Measurements from ENCODE around the gene RCSD1. TPM values are rescaled to one million over a fixed set of nuclear protein-coding genes. Genes with fewer than 3 reads are reported as not detected.

The RCSD1 gene
- total and polyA plus RNA-seq, 2 donors (not counting 3 experiments of a cell fraction or from before 2014, with no cell fraction given), result 0.08 to 1.00 TPM

GRCh38 chr1:167669209-167670124 lies 39.4 kb downstream of the RCSD1 start:
- Histone ChIP-seq H3K4me2 (ENCODE audit: insufficient read depth, low read length) (no peak overlapping the region), H3K9me3 (replicated peaks; ENCODE audit: control insufficient read depth, insufficient read depth, low read length) (no peaks in the 10 kb centered on the region), H4K20me1 (replicated peaks; ENCODE audit: control insufficient read depth, extremely low read depth, insufficient read depth, low read length) (no peaks in the 10 kb centered on the region), H3K9ac (replicated peaks; ENCODE audit: extremely low read depth, insufficient read depth, low read length) (no peak overlapping the region), H3K27me3 (ENCODE audit: control insufficient read depth in 2 of 2, insufficient read depth in 2 of 2, low read length in 2 of 2) (peaks cover 3 to 5% of the 10 kb centered on the region in 2 experiments), H3K4me1 (ENCODE audit: control insufficient read depth, extremely low read depth, insufficient read depth, low read length) (no peaks in the 10 kb centered on the region), H3K79me2 (ENCODE audit: control insufficient read depth, insufficient read depth, low read length) (no peaks in the 10 kb centered on the region), H3K9me1 (replicated peaks; ENCODE audit: control insufficient read depth, extremely low read depth, insufficient read depth, low read length) (no peaks in the 10 kb centered on the region), H3K4me3 (replicated peaks in 1 of 3; ENCODE audit: insufficient read depth in 1 of 3, low read depth in 1 of 3, low read length in 3 of 3) (no peak overlapping the region), H2AFZ (ENCODE audit: low read depth, low read length) (no peak overlapping the region), H3K27ac (ENCODE audit: insufficient read depth, low read depth, low read length) (no peak overlapping the region), H3K36me3 (ENCODE audit: control insufficient read depth in 2 of 2, extremely low read depth in 1 of 2, insufficient read depth in 2 of 2, low read length in 2 of 2) (no peaks in the 10 kb centered on the region)
- FAIRE-seq (no peak), DNase-seq (ENCODE audit: low read depth, low spot score) (no peak)
- intact Hi-C loops (cut with micrococcal nuclease) (no loop called here), dilution Hi-C loops (cut with MboI; ENCODE audit: extremely low pct_ligation_motif_present, low sequenced_read_pairs) (no loop called here)
- TF ChIP-seq MAX (IDR thresholded peaks at IDR 0.05; ENCODE audit: insufficient read depth, insufficient read length), result no peak
- no peak for TF ChIP-seq POLR2AphosphoS5 (IDR thresholded peaks at IDR 0.05; ENCODE audit: insufficient read depth, low read depth, low read length)
- TF ChIP-seq POLR2A (IDR thresholded peaks at IDR 0.05; ENCODE audit: low read depth, low read length), result no peak
- no peak for TF ChIP-seq CTCF (IDR thresholded peaks at IDR 0.05; ENCODE audit: extremely low read depth in 1 of 2, insufficient read depth in 1 of 2, low read depth in 1 of 2, low read length in 2 of 2)
- no peak for TF ChIP-seq MYC (IDR thresholded peaks at IDR 0.05; ENCODE audit: low read depth, low read length)
- TF ChIP-seq EZH2 (IDR thresholded peaks at IDR 0.05; ENCODE audit: borderline replicate concordance, low read depth, low read length, severe bottlenecking), result no peak
- TF ChIP-seq GATA2 (IDR thresholded peaks at IDR 0.05; ENCODE audit: insufficient read depth, insufficient read length, low read depth, low read length), result no peak
- no peak for TF ChIP-seq JUN (IDR thresholded peaks at IDR 0.05; ENCODE audit: borderline replicate concordance, insufficient read depth, insufficient read length, low read depth)
- TF ChIP-seq FOS (IDR thresholded peaks at IDR 0.05; ENCODE audit: borderline replicate concordance, insufficient read depth, low read length), result no peak
- ChIA-PET CTCF (interaction anchor here (0.7 to 1.4 kb wide), 3 partner anchors 14 to 81 kb away, joined by 3 to 4 read pairs (median 4); no protein-coding TSS in a partner anchor), POLR2A (no interaction called here)
- no TSS peak for BruUV-seq (replicated peaks)
